ENCODE data around the gene RRN3.

GRCh38 chr16:15031179-15031578 is 62.9 kb downstream of the RRN3 start:
- TF ChIP-seq EP300 (IDR thresholded peaks at IDR 0.05) (no peak), CTCF (IDR thresholded peaks at IDR 0.05) (no peak), JUNB (IDR thresholded peaks at IDR 0.05) (no peak), ZC3H11A (IDR thresholded peaks at IDR 0.05) (no peak), HDAC2 (IDR thresholded peaks at IDR 0.05) (no peak), MYC (IDR thresholded peaks at IDR 0.05; ENCODE audit: borderline replicate concordance, low read length) (no peak), SMC3 (IDR thresholded peaks at IDR 0.05) (no peak), RAD21 (conservative IDR thresholded peaks at IDR 0.05 in 1 of 2, IDR thresholded peaks at IDR 0.05 in 1 of 2) (no peak), ELK1 (IDR thresholded peaks at IDR 0.05; ENCODE audit: low read depth, low read length) (no peak), POLR2A (IDR thresholded peaks at IDR 0.05; ENCODE audit: low read length) (no peak)
